ENCODE measurements around the gene TMEM141. TPM values are rescaled to one million over a fixed set of nuclear protein-coding genes. Genes with fewer than 3 reads are reported as not detected.

TMEM141 gene
- total RNA-seq, 4 donors from 2014 or later, result 46.9 to 70.2 (median 51.1) TPM

DNA sequence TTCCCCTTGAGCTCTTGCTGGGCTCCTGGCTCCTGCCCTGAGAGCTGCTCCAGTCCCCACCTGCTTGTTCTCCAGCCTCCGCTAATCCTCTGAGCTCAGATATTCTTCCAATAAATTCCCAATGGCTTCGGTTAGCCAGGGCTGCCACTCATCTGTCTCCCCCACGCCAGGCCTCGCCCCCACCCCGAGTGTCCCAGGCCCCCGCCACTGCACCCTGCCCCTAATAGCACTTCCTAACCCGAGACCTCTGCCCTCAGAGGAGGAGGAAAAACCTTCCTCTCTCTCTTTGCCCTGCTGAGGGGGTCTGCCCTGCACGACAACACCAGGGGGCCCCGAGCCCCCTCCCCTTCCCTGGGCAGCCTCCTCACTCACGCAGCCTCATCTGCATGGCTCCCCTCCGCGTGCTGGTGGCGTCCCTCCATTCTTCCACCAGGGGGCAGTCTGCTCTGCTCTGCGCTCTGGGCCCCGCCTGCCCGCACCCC lies 21.4 kb upstream of the TMEM141 start:
- DNase-seq, result no peak
- Histone ChIP-seq H3K9me3 (peaks cover 0 to 5% (median 2%) of the 10 kb centered on the region in 3 donors), H3K36me3 (no peaks in the 10 kb centered on the region), H3K4me1 (peaks cover 0 to 4% of the 10 kb centered on the region in 2 donors), H3K4me3 (no peak overlapping the region), H3K27me3 (peaks cover 0 to 6% (median 3%) of the 10 kb centered on the region in 3 donors), H3K27ac (no peak overlapping the region)
- in situ Hi-C loops (cut with MboI; ENCODE audit: low sequenced_read_pairs in 4 of 4), result no loop called here
- no peak for TF ChIP-seq POLR2A (IDR thresholded peaks at IDR 0.05)
- TF ChIP-seq, protein P1, sequence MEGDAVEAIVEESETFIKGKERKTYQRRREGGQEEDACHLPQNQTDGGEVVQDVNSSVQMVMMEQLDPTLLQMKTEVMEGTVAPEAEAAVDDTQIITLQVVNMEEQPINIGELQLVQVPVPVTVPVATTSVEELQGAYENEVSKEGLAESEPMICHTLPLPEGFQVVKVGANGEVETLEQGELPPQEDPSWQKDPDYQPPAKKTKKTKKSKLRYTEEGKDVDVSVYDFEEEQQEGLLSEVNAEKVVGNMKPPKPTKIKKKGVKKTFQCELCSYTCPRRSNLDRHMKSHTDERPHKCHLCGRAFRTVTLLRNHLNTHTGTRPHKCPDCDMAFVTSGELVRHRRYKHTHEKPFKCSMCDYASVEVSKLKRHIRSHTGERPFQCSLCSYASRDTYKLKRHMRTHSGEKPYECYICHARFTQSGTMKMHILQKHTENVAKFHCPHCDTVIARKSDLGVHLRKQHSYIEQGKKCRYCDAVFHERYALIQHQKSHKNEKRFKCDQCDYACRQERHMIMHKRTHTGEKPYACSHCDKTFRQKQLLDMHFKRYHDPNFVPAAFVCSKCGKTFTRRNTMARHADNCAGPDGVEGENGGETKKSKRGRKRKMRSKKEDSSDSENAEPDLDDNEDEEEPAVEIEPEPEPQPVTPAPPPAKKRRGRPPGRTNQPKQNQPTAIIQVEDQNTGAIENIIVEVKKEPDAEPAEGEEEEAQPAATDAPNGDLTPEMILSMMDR (IDR thresholded peaks at IDR 0.05 in 4 of 5, conservative IDR thresholded peaks at IDR 0.05 in 1 of 5), result peak in 3 of 5 experiments; percentile 30 to 49 (median 36)
- intact Hi-C loops (cut with DNase I; ENCODE audit: low total_unique reads), result no loop called here
- ATAC-seq, result no peak

DNA sequence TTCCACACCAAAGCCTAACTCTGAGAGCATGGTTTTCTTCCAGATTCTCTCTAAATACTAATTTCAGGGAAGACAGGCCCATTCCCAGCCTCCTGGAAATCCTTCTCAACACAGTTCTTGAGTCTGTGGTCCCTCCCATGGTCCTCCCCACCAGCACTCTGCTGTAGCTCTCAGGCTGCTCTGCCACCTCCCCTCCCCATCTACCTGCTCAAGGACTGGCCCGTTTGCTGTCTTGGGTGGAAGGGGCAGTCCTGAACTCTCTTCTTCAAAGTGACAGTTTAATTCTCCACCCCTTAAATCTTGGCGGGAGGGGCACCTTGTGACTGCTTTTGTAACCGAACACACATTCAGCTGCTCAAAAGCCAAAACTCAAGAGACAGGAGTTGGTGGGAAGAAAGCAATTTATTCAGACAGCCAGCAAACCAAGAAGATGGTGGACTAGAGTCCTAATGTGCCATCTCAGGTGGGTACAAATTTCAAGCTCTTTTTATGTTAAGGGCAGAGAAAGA lies 19.2 kb upstream of the TMEM141 start:
- DNase-seq (no peak), ATAC-seq (no peak)
- no peaks in the 10 kb centered on the region for H3K4me1 ChIP-seq
- no peak overlapping the region for H3K27ac ChIP-seq
- intact Hi-C loops (cut with DNase I; ENCODE audit: low total_unique reads), result no loop called here
- TF ChIP-seq, protein P1 (IDR thresholded peaks at IDR 0.05 in 4 of 5, conservative IDR thresholded peaks at IDR 0.05 in 1 of 5), result no peak
- no peak for TF ChIP-seq POLR2A (IDR thresholded peaks at IDR 0.05)
- in situ Hi-C loops (cut with MboI; ENCODE audit: low sequenced_read_pairs in 4 of 4), result no loop called here
- no peak overlapping the region for H3K4me3 ChIP-seq
- H3K9me3 ChIP-seq, result peaks cover 0 to 5% (median 2%) of the 10 kb centered on the region in 3 donors
- H3K36me3 ChIP-seq, result no peaks in the 10 kb centered on the region
- peaks cover 0 to 6% (median 3%) of the 10 kb centered on the region in 3 donors for H3K27me3 ChIP-seq

DNA sequence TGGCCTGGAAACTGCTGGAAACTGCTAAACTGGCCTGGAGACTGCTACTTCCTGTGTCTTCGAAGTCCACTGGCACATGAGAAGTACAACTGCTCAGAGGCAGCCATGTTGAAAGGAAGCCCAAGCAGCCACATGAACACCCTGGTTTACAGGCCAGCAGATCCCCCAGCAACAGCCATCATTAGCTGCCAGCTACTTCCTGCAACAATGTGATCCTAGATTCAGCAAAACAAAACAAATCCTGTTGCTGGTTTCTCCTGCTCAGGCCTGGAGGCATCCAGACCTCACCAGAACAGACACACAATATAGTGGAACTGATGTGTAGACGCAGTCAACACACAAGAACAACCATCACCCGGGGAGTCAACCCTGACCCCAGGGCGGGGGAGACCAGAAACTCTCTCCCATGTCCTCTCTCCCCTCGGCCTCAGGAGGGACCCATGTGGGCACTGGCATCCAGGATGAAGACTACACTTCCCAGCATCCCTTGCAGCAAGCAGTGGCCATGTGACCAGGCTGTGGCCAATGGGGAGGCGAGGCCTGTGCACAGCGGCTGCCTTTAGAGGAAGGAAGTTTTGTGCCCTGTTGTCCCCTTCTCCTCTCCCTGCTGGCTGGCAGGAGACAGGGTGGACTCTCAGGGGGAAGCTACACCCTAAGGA lies 17.6 kb upstream of the TMEM141 start:
- intact Hi-C loops (cut with DNase I; ENCODE audit: low total_unique reads) (no loop called here), in situ Hi-C loops (cut with MboI; ENCODE audit: low sequenced_read_pairs in 4 of 4) (no loop called here)
- H3K27me3 ChIP-seq, result peaks cover 0 to 3% (median 0%) of the 10 kb centered on the region in 3 donors
- no peak overlapping the region for H3K27ac ChIP-seq
- ATAC-seq (peak in 1 of 2 donors; percentile 74), DNase-seq (no peak)
- peaks cover 0 to 5% (median 2%) of the 10 kb centered on the region in 3 donors for H3K9me3 ChIP-seq
- H3K4me1 ChIP-seq, result no peaks in the 10 kb centered on the region
- H3K36me3 ChIP-seq, result no peaks in the 10 kb centered on the region
- TF ChIP-seq, protein P1 (IDR thresholded peaks at IDR 0.05 in 4 of 5, conservative IDR thresholded peaks at IDR 0.05 in 1 of 5), result no peak
- no peak for TF ChIP-seq POLR2A (IDR thresholded peaks at IDR 0.05)
- H3K4me3 ChIP-seq, result no peak overlapping the region

DNA sequence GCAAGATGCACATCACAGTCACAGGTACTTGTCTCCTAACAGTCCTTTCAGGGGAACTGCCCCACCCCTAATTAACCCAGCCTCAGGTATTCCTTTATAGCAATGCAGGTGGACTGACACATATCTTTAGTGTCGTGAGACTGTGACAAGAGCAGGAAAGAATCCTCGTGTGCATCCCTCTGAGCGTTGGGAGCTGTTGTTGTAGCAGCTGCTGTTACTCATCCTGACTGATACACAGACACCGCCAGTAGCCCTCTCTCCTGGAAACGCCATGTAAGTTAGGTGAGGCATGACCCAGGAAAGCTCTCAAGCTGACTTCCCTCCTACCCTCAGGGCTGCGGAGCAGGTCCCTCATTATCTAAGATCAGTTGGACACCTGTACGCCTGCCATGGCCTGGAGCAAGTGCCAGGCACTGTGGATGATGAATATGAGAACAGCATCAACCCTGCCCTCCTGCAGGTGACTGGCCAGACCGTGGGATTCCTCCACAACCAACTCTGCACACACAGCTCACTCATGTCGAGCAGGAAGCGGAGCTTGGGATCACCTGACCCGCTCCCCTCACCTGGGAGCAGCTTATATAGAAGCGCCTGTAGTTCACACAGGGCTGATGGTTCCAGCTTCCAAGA lies 16.6 kb upstream of the TMEM141 start:
- H3K36me3 ChIP-seq, result no peaks in the 10 kb centered on the region
- H3K4me3 ChIP-seq, result no peak overlapping the region
- H3K4me1 ChIP-seq, result no peaks in the 10 kb centered on the region
- no peak overlapping the region for H3K27ac ChIP-seq
- ATAC-seq, result no peak
- TF ChIP-seq, protein P1 (IDR thresholded peaks at IDR 0.05 in 4 of 5, conservative IDR thresholded peaks at IDR 0.05 in 1 of 5), result no peak
- no peak for TF ChIP-seq POLR2A (IDR thresholded peaks at IDR 0.05)
- intact Hi-C loops (cut with DNase I; ENCODE audit: low total_unique reads), result no loop called here
- peaks cover 0 to 5% (median 2%) of the 10 kb centered on the region in 3 donors for H3K9me3 ChIP-seq
- DNase-seq, result no peak
- in situ Hi-C loops (cut with MboI; ENCODE audit: low sequenced_read_pairs in 4 of 4), result loop anchor here in 1 of 4 donors (25.0 kb wide), 1 partner anchor 163 kb away; the partner anchor contains the start of genes C8G and FBXW5
- peaks cover 0 to 3% (median 0%) of the 10 kb centered on the region in 3 donors for H3K27me3 ChIP-seq
